ENCODE data around the gene PCLO. TPM values are rescaled to one million over a fixed set of nuclear protein-coding genes. Genes with fewer than 3 reads are reported as not detected.

PCLO gene
- total RNA-seq, 1 experiment from 2014 or later, result 3.1 TPM

GRCh38 chr7:83096065-83096580 lies 66.6 kb downstream of the PCLO start:
- Histone ChIP-seq H3K9me3 (ENCODE audit: control insufficient read depth, low read depth, low read length) (no peaks in the 10 kb centered on the region), H3K4me1 (ENCODE audit: insufficient read depth, low read length) (no peaks in the 10 kb centered on the region), H2BK12ac (ENCODE audit: insufficient read length, low read depth, low read length) (no peak overlapping the region), H2BK15ac (ENCODE audit: low read depth, low read length) (no peak overlapping the region), H3K18ac (ENCODE audit: insufficient read length, low read depth, low read length) (no peak overlapping the region), H3K79me1 (ENCODE audit: insufficient read depth, low read depth, low read length, poor library complexity, severe bottlenecking) (no peaks in the 10 kb centered on the region), H3K56ac (ENCODE audit: insufficient read length, low read depth, low read length) (no peak overlapping the region), H3K23me2 (ENCODE audit: insufficient read length, low read depth, low read length, poor library complexity, severe bottlenecking) (no peaks in the 10 kb centered on the region), H3K23ac (ENCODE audit: insufficient read length, low read depth, low read length) (no peak overlapping the region), H3K14ac (ENCODE audit: insufficient read depth, low read length) (no peak overlapping the region), H3K4ac (ENCODE audit: low read depth, low read length) (no peak overlapping the region), H2BK120ac (ENCODE audit: low read depth, low read length, poor library complexity, severe bottlenecking) (no peak overlapping the region), H3K27ac (ENCODE audit: insufficient read length, low read depth, low read length) (no peak overlapping the region), H4K5ac (ENCODE audit: insufficient read length, low read depth, low read length) (no peak overlapping the region), H3K9ac (ENCODE audit: extremely low read depth, insufficient read length, low read length) (no peak overlapping the region), H4K91ac (ENCODE audit: insufficient read length, low read depth, low read length) (no peak overlapping the region), H3K4me2 (ENCODE audit: insufficient read depth, insufficient read length, low read length) (no peak overlapping the region), H4K20me1 (ENCODE audit: control insufficient read depth, insufficient read depth, insufficient read length) (no peaks in the 10 kb centered on the region), H3K79me2 (ENCODE audit: insufficient read depth, low read length) (no peaks in the 10 kb centered on the region), H2AK5ac (ENCODE audit: insufficient read length, low read length) (no peak overlapping the region), H4K8ac (replicated peaks; ENCODE audit: insufficient read length, low read depth, low read length) (no peak overlapping the region), H2AFZ (ENCODE audit: low read length) (no peak overlapping the region), H2BK20ac (ENCODE audit: low read depth, low read length, poor library complexity, severe bottlenecking) (no peak overlapping the region), H3K27me3 (ENCODE audit: insufficient read depth, low read length) (no peaks in the 10 kb centered on the region), H2BK5ac (ENCODE audit: insufficient read length, low read length) (no peak overlapping the region), H3T11ph (ENCODE audit: low read length) (no peak overlapping the region)
- Mint-ChIP-seq H3K27ac (no peak overlapping the region), H3K4me3 (no peak overlapping the region), H3K27me3 (ENCODE audit: low read depth) (no peaks in the 10 kb centered on the region), H3K36me3 (ENCODE audit: insufficient read depth in 1 of 3, low read depth in 3 of 3) (no peaks in the 10 kb centered on the region; a peak in 2 of 7 replicates), H3K4me1 (no peaks in the 10 kb centered on the region), H3K9me3 (no peaks in the 10 kb centered on the region; a peak in 1 of 5 replicates)
- no CpG with 5 or more reads among the region's 2 CpGs for WGBS (ENCODE audit: extremely low coverage, insufficient read length, low lambda C conversion rate)
- DNase-seq, result no peak
- no peak for TF ChIP-seq CTCF (conservative IDR thresholded peaks at IDR 0.05)
